HFFc6 (cell line): ENCODE data around the gene CTNNA3. TPM values are rescaled to one million over a fixed set of nuclear protein-coding genes. Genes with fewer than 3 reads are reported as not detected.

ENCODE experiments used
- DNase-seq: peaks from one replicate; pipeline ENCODE4 v3.0.0-alpha.2; 2018
- H3K27ac Mint-ChIP-seq: 2 replicates; pipeline ENCODE4 v1.8.0; 2020; ENCODE audit warnings: mild to moderate bottlenecking, mixed read lengths
- H3K27me3 Mint-ChIP-seq: 2 replicates; pipeline ENCODE4 v1.8.0; 2021; ENCODE audit warnings: mild to moderate bottlenecking, moderate library complexity, mixed read lengths; ENCODE audit not compliant: insufficient read depth
- H3K36me3 Mint-ChIP-seq: 2 replicates; pipeline ENCODE4 v1.8.0; 2021; ENCODE audit warnings: low read depth, mixed read lengths
- H3K4me1 Mint-ChIP-seq: 2 replicates; pipeline ENCODE4 v1.8.0; 2020; ENCODE audit warnings: low read depth, mixed read lengths
- H3K4me3 Mint-ChIP-seq: 2 replicates; pipeline ENCODE4 v1.8.0; 2020; ENCODE audit warnings: mild to moderate bottlenecking, moderate library complexity, mixed read lengths
- H3K9me3 Mint-ChIP-seq: 2 replicates; pipeline ENCODE4 v1.8.0; 2020; ENCODE audit warnings: mild to moderate bottlenecking, mixed read lengths
- CTCF ChIP-seq: fragments of 200-600 bp; sonication (generic); IDR thresholded peaks from 2 replicates; pipeline ENCODE4 v1.5.0; 2021; ENCODE audit warnings: antibody characterized with exemption, mild to moderate bottlenecking
- total RNA-seq, 6 experiments: library from RNA; stranded (reverse); fragmentation: NEBNext Ultra II Directional; extraction: Animal tissue kit (Norgen Biotek cat#: 25700); gene quantifications; 2 replicates in 1 of 6; 3 replicates in 5 of 6; pipeline ENCODE4 v1.2.3, GENCODE V29; 2021

The CTNNA3 gene
- total RNA-seq, 6 experiments from 2014 or later: not detected

- Mint-ChIP-seq H3K4me1 (no peaks in the 10 kb centered on the region), H3K27ac (no peak overlapping the region), H3K36me3 (no peaks in the 10 kb centered on the region), H3K27me3 (no peaks in the 10 kb centered on the region), H3K4me3 (no peak overlapping the region), H3K9me3 (peaks cover 16% of the 10 kb centered on the region)
- TF ChIP-seq CTCF: no peak
- DNase-seq: no peak
These were observed 714.0 kb downstream of the CTNNA3 start for GRCh38 chr10:66982053-66982420.

- H3K36me3 Mint-ChIP-seq: no peaks in the 10 kb centered on the region
- no peaks in the 10 kb centered on the region for H3K4me1 Mint-ChIP-seq
- H3K27me3 Mint-ChIP-seq: no peaks in the 10 kb centered on the region
- no peak for TF ChIP-seq CTCF
- no peak overlapping the region for H3K4me3 Mint-ChIP-seq
- peaks cover 11% of the 10 kb centered on the region for H3K9me3 Mint-ChIP-seq
- no peak for DNase-seq
- no peak overlapping the region for H3K27ac Mint-ChIP-seq
These were observed 714.5 kb downstream of the CTNNA3 start for GRCh38 chr10:66981361-66982052.

DNA sequence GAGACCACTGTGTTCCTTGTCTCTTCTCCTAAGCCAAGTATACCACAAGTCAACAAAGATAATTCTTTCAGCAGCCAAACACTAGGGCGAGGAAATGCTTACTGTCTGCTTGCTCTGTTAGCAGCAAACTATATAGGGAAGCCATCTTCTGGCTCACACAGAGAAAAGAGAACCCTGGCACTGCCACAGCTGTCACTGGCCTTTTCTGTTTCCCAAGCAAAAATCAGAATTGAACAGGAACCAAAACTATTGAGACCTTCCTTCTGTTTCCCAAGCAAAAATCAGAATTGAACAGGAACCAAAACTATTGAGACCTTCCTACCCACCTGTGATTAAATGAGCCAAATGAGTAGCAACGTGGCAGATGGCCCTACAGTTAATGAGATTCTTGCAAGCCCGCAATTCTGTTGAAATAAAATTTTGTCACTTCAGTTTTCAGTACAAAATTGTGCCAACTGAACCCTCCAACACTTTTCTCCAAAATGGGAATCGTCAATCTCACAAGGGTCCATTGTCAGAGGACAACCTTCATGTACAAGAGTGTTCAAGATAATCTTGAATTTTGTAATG is 715.7 kb downstream of the CTNNA3 start:
- no peaks in the 10 kb centered on the region for H3K36me3 Mint-ChIP-seq
- no peak overlapping the region for H3K4me3 Mint-ChIP-seq
- no peaks in the 10 kb centered on the region for H3K4me1 Mint-ChIP-seq
- no peak overlapping the region for H3K27ac Mint-ChIP-seq
- no peaks in the 10 kb centered on the region for H3K27me3 Mint-ChIP-seq
- peaks cover 11% of the 10 kb centered on the region for H3K9me3 Mint-ChIP-seq
- no peak for DNase-seq
- TF ChIP-seq CTCF: no peak

- Mint-ChIP-seq H3K36me3 (no peaks in the 10 kb centered on the region; the same call in 1 of the 2 replicates), H3K4me3 (no peak overlapping the region), H3K4me1 (no peaks in the 10 kb centered on the region), H3K27ac (no peak overlapping the region), H3K27me3 (no peaks in the 10 kb centered on the region), H3K9me3 (peaks cover 19% of the 10 kb centered on the region)
- DNase-seq: no peak
- TF ChIP-seq CTCF: no peak
These were observed 731.0 kb downstream of the CTNNA3 start for GRCh38 chr10:66964946-66965345.

GRCh38 chr10:66958466-66958865 is 737.5 kb downstream of the CTNNA3 start:
- Mint-ChIP-seq H3K36me3 (no peaks in the 10 kb centered on the region), H3K4me1 (no peaks in the 10 kb centered on the region), H3K9me3 (peaks cover 6% of the 10 kb centered on the region), H3K27me3 (no peaks in the 10 kb centered on the region), H3K4me3 (no peak overlapping the region), H3K27ac (no peak overlapping the region)
- no peak for TF ChIP-seq CTCF
- DNase-seq: no peak
